ENCODE measurements around the gene DCLRE1A. TPM values are rescaled to one million over a fixed set of nuclear protein-coding genes. Genes with fewer than 3 reads are reported as not detected.

Gene DCLRE1A
- total and polyA plus RNA-seq, 2 of the 13 experiments (the other 11 are each of a cell fraction or from before 2014, with no cell fraction given): 6.2 to 19.6 TPM

- WGBS (ENCODE audit: low lambda C conversion rate): 96% methylated on average over 1 of the region's 1 CpG
- in situ Hi-C loops (cut with HindIII; ENCODE audit: extremely low pct_ligation_motif_present, low pct_unique_long_range_greater_than_20kb) (no loop called here), intact Hi-C loops (cut with micrococcal nuclease; ENCODE audit: unreplicated experiment) (no loop called here)
- Histone ChIP-seq H3K4me3 (replicated peaks in 1 of 3; ENCODE audit: insufficient read depth in 1 of 3, low read depth in 2 of 3, low read length in 3 of 3) (no peak overlapping the region), H3K27me3 (ENCODE audit: control insufficient read depth in 1 of 2, insufficient read depth in 2 of 2, low read length in 2 of 2) (no peaks in the 10 kb centered on the region), H3K4me2 (ENCODE audit: low read depth, low read length) (no peak overlapping the region), H3K9ac (ENCODE audit: insufficient read depth, low read depth, low read length) (no peak overlapping the region), H4K20me1 (ENCODE audit: insufficient read depth, low read length) (no peaks in the 10 kb centered on the region), H3K79me2 (ENCODE audit: insufficient read depth, low read length) (peaks cover 4% of the 10 kb centered on the region), H3K27ac (ENCODE audit: extremely low read length, insufficient read depth, low read length) (no peak overlapping the region), H3K9me3 (ENCODE audit: low read length) (no peaks in the 10 kb centered on the region), H3K36me3 (replicated peaks in 1 of 2; ENCODE audit: control insufficient read depth in 1 of 2, insufficient read depth in 2 of 2, low read length in 2 of 2) (peaks cover 0 to 13% of the 10 kb centered on the region in 2 experiments; a peak in 2 of 5 replicates), H2AFZ (ENCODE audit: low read length) (no peak overlapping the region), H3K4me1 (ENCODE audit: insufficient read depth, low read length) (no peaks in the 10 kb centered on the region)
- no peak for FAIRE-seq
- POLR2A ChIA-PET: no interaction called here
- ATAC-seq: no peak
- CTCF ChIA-PET (ENCODE audit: low intra/inter-chr PET ratio, low total read pairs): no interaction called here
- BruUV-seq (replicated peaks): no TSS peak
- no peak for DNase-seq (ENCODE audit: low spot score)
- TF ChIP-seq NFKBIZ (CRISPR knock-in tag; IDR thresholded peaks at IDR 0.05) (no peak), ZNF552 (CRISPR knock-in tag; IDR thresholded peaks at IDR 0.05; ENCODE audit: borderline replicate concordance) (no peak), HNF1B (CRISPR knock-in tag; IDR thresholded peaks at IDR 0.05) (no peak), SRSF1 (optimal IDR thresholded peaks at IDR 0.05; ENCODE audit: low read depth, low read length) (no peak), AHDC1 (CRISPR knock-in tag; IDR thresholded peaks at IDR 0.05; ENCODE audit: borderline replicate concordance) (no peak), HNF1A (IDR thresholded peaks at IDR 0.05; ENCODE audit: low read depth) (no peak), HNF1A (CRISPR knock-in tag; IDR thresholded peaks at IDR 0.05; ENCODE audit: borderline replicate concordance) (no peak), ZMAT5 (CRISPR knock-in tag; IDR thresholded peaks at IDR 0.05; ENCODE audit: borderline replicate concordance, low read depth) (no peak)
Observed at GRCh38 chr10:113880236-113880635, 26.4 kb upstream of the DCLRE1A start.
